ENCODE results near the gene CCBE1. TPM values are rescaled to one million over a fixed set of nuclear protein-coding genes. Genes with fewer than 3 reads are reported as not detected.

CCBE1 gene
- polyA plus RNA-seq, 1 of the 3 experiments (the other 2 are of a cell fraction), result 5.0 TPM

DNA sequence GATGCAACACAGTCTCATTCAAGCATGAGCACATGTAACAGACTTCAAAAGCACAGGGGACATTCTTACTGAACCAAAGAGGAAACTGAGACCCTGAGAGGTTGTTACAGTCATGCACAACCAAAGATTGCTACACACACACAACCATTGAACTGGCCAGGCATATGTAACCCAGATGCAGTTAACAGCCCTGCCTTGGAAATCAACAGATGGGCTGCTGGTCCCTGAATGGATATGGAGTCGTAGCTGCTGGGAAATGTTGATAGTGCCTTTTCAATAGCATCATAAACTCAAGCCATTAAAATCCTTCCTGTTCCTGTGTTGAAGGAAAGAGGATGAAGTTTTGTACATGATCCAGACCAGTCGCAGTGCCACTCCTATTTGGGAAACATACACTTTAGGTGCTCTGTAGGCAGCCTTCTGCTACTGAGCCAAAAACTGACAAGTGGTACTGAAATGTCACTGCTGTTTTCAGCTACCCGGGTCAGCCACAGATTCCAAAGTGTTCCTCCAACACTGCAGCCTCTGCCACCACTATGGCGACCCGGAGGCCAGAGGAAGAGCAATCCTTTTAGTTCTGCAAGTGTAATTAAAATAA lies 143.9 kb downstream of the CCBE1 start:
- CTCF ChIA-PET, result interaction anchor here (1.0 to 4.2 kb wide), 6 partner anchors 9 to 270 kb away, joined by 3 to 15 read pairs (median 3); no protein-coding TSS in a partner anchor
- H3K79me2 ChIP-seq (ENCODE audit: insufficient read depth), result no peaks in the 10 kb centered on the region

More for the DNA sequence above, 143.9 kb downstream of the CCBE1 start:
- H3K9me3 ChIP-seq, result no peaks in the 10 kb centered on the region
- H3K4me1 ChIP-seq (ENCODE audit: control insufficient read depth in 1 of 2, insufficient read depth in 2 of 2, low read depth in 1 of 2, low read length in 1 of 2), result peaks cover 0 to 49% of the 10 kb centered on the region in 2 experiments; a peak in 2 of 4 replicates
- no peak overlapping the region for H3K4me2 ChIP-seq
- WGBS (ENCODE audit: low lambda C conversion rate), result 53% methylated on average over 5 of the region's 5 CpGs
- H3F3A ChIP-seq (replicated peaks; ENCODE audit: insufficient read depth), result no peaks in the 10 kb centered on the region
- no peaks in the 10 kb centered on the region for H3K36me3 ChIP-seq (replicated peaks in 1 of 2; ENCODE audit: control insufficient read depth in 1 of 2, insufficient read depth in 2 of 2, low read length in 1 of 2)
- no peak overlapping the region for H3K4me3 ChIP-seq (ENCODE audit: low read depth in 2 of 2, low read length in 1 of 2)
- H3K27ac ChIP-seq (ENCODE audit: low read depth in 2 of 2, low read length in 1 of 2), result peak overlapping the region in 1 of 2 experiments; percentile 78; a peak in 2 of 4 replicates
- POLR2A ChIA-PET, result no interaction called here
- no peak for TF ChIP-seq JUND (IDR thresholded peaks at IDR 0.05)
- no peak for TF ChIP-seq YY1 (IDR thresholded peaks at IDR 0.05; ENCODE audit: low read depth)
- peak; percentile 88 for TF ChIP-seq RCOR1 (IDR thresholded peaks at IDR 0.05; ENCODE audit: low read length)
- TF ChIP-seq RAD21 (IDR thresholded peaks at IDR 0.05; ENCODE audit: low read length), result peak; percentile 24; the same call in 1 of the 2 replicates
- TF ChIP-seq, protein P1, sequence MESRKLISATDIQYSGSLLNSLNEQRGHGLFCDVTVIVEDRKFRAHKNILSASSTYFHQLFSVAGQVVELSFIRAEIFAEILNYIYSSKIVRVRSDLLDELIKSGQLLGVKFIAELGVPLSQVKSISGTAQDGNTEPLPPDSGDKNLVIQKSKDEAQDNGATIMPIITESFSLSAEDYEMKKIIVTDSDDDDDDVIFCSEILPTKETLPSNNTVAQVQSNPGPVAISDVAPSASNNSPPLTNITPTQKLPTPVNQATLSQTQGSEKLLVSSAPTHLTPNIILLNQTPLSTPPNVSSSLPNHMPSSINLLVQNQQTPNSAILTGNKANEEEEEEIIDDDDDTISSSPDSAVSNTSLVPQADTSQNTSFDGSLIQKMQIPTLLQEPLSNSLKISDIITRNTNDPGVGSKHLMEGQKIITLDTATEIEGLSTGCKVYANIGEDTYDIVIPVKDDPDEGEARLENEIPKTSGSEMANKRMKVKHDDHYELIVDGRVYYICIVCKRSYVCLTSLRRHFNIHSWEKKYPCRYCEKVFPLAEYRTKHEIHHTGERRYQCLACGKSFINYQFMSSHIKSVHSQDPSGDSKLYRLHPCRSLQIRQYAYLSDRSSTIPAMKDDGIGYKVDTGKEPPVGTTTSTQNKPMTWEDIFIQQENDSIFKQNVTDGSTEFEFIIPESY (IDR thresholded peaks at IDR 0.05; ENCODE audit: borderline replicate concordance, low read depth), result no peak
- TF ChIP-seq POLR2AphosphoS5 (IDR thresholded peaks at IDR 0.05; ENCODE audit: low read depth, low read length), result no peak
- TF ChIP-seq, protein P2, sequence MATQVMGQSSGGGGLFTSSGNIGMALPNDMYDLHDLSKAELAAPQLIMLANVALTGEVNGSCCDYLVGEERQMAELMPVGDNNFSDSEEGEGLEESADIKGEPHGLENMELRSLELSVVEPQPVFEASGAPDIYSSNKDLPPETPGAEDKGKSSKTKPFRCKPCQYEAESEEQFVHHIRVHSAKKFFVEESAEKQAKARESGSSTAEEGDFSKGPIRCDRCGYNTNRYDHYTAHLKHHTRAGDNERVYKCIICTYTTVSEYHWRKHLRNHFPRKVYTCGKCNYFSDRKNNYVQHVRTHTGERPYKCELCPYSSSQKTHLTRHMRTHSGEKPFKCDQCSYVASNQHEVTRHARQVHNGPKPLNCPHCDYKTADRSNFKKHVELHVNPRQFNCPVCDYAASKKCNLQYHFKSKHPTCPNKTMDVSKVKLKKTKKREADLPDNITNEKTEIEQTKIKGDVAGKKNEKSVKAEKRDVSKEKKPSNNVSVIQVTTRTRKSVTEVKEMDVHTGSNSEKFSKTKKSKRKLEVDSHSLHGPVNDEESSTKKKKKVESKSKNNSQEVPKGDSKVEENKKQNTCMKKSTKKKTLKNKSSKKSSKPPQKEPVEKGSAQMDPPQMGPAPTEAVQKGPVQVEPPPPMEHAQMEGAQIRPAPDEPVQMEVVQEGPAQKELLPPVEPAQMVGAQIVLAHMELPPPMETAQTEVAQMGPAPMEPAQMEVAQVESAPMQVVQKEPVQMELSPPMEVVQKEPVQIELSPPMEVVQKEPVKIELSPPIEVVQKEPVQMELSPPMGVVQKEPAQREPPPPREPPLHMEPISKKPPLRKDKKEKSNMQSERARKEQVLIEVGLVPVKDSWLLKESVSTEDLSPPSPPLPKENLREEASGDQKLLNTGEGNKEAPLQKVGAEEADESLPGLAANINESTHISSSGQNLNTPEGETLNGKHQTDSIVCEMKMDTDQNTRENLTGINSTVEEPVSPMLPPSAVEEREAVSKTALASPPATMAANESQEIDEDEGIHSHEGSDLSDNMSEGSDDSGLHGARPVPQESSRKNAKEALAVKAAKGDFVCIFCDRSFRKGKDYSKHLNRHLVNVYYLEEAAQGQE (IDR thresholded peaks at IDR 0.05; ENCODE audit: low read depth, low read length), result no peak
- no peak for TF ChIP-seq MEF2A (IDR thresholded peaks at IDR 0.05; ENCODE audit: borderline replicate concordance, low read depth)
- no peak for TF ChIP-seq RFX5 (IDR thresholded peaks at IDR 0.05; ENCODE audit: low read length)
- DNase-seq, result peak; percentile 49
- no peak overlapping the region for H3K9ac ChIP-seq
- H2AFZ ChIP-seq (ENCODE audit: low read depth), result no peak overlapping the region
- H3K27me3 ChIP-seq (ENCODE audit: insufficient read depth), result no peaks in the 10 kb centered on the region
- no peaks in the 10 kb centered on the region for H3K9me2 ChIP-seq
- no peaks in the 10 kb centered on the region for H4K20me1 ChIP-seq (ENCODE audit: insufficient read depth)
